Activated effector memory CD4-positive, alpha-beta T cell treated with anti-CD3 and anti-CD28 coated beads, Interleukin-2, amount 50 U/mL, for 16 hours (primary cell): Measurements from ENCODE around the gene ADGRG1.
"Not testable (repeated sequence)": the region's sequence is repeated elsewhere in the genome, so short reads cannot be mapped to it uniquely, and the experiment has no call there.

ENCODE experiments used
- DNase-seq: peaks from one replicate; pipeline ENCODE4 v3.0.0-alpha.2; 2020

The ADGRG1 gene

DNA sequence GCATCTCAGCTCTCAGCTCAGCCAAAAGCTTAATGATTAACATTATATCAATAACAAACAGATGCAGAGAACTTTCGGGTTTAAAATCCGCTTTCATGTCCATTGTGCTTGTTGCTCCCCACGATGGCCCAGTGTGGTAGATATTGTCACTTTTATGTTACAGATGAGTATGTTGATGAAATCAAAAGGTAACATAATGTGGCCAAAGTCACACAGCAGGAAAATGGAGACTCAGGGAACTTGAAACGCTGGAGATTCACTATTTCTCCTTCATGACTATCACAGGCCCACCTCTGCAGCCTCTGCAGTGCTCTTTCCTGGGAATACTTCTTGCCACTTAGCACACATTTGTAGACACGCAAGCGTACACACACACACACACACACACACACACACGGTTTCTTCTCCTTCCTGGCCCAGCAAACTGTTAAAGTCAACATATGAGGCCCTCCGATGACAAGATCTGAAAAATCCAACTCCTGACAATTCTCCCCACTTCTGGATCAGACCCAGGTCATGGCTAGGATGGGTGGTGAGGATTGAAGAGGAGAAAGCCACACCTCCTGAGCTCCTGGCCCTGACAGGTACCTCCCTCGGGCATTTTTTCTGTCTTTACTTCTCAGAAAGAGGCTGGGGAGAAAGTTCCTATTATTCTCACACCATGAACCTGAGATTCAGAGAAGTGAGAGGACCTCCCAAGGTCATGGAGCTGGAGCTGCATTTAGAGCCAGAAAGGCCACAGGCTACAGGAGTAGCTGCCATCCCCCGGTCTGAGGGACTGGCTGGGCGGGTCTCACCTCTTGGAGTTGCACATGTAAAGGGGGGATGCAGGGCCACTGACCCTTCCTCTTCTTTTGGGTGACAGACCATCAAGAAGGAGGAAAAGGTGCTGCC lies 75.8 kb downstream of the ADGRG1 start:
- no peak for DNase-seq

DNA sequence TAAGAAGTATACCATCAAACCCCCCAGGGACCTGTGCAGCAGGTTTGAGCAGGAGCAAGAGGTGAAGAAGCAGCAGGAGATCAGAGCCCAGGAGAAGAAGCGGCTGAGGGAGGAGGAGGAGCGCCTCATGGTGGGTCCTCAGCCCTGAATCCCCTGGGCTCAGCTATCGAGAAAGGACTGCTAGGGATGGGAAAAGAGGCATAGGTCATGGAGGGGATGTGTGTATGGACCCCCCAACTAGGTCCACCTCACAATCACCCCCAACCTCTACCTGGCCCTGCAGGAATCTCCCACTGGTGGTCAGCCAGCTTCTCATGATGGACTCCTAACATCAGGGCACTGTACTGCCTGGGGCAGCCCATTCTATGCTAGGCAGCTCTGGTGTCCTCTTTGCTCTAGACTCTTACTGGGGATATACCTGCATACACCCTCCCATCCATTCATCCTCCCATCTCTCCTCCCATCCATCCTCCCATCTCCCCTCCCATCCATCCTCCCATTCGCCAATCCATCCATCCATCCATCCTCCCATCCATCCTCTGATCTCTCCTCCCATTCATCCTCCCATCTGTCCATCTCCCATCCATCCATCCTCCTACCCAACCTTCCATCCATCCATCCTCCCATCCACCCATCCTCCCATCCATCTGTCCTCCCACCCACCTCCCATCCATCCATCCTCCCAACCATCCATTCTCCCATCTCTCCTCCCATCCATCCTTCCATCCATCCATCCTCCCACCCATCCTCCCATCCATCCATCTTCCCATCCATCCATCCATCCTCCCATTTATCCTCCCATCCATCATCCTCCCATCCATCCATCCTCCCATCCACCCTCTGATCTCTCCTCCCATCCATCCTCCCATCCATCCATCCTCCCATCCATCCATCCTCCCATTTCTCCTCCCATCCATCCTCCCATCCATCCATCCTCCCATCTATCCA lies 76.7 kb downstream of the ADGRG1 start:
- no peak for DNase-seq

DNA sequence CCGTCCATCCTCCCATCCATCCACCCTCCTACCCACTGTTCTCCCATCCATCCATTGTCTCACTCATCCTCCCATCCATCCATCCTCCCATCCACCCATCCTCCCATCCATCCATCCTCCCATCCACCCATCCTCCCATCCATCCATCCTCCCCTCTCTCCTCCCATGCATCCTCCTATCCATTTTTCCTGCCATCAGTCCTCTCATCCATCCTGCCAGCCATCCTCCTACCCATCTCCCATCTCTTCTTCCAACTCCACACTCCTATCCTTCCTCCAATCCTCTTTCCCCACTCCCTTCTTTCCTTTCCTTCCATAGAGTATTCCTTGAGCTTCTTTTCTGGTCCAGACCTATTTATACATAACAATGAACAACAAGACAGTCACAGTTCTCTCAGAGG lies 78.3 kb downstream of the ADGRG1 start:
- no peak for DNase-seq

DNA sequence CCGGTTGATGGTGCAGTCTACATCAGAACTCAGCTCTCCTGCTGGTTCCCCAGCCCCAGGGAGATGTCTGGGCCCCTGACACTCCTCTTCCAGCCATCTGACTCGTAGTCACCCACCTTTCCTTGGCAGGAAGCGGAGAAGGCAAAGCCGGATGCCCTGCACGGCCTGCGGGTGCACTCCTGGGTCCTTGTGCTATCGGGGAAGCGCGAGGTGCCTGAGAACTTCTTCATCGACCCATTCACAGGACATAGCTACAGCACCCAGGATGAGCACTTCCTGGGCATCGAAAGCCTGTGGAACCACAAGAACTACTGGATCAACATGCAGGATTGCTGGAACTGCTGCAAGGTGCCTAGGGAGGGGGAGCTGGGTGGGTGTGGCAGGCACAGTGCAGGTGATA lies 78.9 kb downstream of the ADGRG1 start:
- DNase-seq = no peak

DNA sequence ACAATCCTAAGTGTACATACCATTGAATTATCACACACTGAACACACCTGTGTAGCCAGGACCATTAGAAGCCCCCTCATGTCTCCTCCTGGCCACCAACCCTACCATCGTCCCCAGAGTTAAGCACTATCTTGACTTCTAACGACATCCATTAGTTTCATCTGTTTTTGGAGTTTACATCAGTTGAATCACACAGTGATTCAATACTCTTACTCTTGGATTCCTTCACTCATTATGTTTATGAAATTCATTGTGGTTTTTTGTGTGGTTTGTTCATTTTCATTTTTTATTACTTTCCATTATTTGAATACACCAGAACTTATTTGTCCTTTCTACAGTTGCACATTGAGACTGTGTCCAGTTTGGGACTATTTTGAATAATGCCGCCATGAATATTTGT lies 79.7 kb downstream of the ADGRG1 start:
- DNase-seq = peak; percentile 16

DNA sequence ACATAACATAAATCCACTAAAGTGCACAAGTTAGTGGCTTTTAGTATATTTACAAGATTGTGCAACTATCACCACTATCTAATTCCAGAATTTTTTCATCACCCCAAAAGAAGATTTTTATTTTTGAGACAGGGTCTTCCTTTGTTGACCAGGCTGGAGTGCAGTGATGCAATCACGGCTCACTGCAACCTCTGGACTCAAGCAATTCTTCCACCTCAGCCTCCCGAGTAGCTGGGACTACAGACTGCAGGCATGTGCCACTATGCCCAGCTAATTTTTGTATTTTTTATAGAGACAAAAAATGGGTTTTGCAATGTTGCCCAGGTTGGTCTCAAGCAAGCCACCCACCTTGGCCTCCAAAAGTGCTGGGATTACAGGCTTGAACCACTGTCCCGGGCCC lies 81.2 kb downstream of the ADGRG1 start:
- peak; percentile 4 for DNase-seq

DNA sequence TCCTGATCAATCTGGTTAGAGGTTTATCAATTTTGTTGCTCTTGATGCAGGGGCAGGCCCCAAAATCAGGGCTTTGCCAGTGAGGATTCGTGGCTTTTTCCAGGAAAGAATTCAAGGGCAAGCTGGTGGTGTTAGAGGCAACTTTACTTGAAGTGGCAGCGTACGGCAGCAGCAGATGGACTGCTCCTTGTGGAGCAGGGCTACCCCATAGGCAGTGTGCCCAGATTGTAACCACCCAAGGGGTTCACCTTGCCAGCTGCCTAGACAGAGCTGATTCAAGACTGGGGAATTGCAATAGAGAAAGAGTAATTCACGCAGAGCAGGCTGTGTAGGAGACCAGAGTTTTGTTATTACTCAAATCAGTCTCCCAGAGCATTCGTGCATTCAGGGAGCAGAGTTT lies 82.9 kb downstream of the ADGRG1 start:
- peak; percentile 45 for DNase-seq

DNA sequence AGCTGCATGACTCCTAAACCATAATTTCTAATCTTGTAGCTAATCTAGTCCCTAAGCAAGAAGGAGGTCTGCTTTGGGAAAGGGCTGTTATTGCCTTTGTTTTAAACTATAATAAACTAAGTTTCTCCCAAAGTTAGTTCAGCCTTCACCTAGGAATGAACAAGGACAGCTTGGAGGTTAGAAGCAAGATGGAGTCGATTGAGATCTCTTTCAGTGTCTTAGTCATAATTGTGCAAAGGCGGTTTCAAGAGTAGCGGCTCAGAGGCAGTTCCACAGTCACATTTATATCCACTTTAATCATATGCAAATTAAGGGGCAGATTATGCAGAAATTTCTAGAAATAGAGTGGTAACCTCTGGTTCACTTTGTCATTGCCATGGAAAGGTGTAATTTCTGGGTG lies 83.6 kb downstream of the ADGRG1 start:
- DNase-seq = peak; percentile 10

DNA sequence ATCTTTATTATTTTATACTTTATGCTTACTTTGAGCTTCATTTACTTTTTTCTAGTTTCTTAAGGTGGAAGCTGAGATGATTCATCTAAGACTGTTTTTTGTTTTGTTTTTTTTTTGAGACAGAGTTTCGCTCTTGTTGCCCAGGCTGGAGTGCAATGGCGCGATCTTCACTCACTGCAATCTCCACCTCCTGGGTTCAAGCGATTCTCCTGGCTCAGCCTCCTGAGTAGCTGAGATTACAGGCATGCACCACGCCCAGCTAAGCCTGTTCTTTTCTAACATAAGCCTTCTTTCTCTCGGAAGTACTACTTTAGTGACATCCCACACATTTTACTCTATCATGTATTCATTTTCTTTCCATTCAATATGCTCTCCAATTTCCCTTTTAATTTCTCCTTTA lies 84.1 kb downstream of the ADGRG1 start:
- DNase-seq = not testable (repeated sequence)

DNA sequence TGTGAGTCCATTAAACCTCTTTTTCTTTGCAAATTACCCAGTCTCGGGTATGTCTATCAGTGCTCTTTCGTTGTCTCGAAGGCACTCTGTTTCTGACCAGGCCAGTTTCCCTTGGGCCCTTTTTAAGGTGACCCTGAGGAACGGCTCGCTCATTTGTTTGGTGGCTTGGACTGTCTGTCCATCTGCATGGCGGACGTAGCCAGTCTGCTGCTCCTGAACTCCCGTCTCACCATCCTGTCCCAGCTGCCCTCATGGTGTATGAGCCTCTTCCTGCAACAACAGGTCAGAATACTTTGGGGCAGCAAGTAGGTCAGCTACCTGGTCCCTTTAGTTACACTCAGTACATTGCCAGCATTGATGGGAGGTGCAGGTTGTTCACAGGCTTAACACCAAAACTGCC lies 85.2 kb downstream of the ADGRG1 start:
- DNase-seq = no peak

DNA sequence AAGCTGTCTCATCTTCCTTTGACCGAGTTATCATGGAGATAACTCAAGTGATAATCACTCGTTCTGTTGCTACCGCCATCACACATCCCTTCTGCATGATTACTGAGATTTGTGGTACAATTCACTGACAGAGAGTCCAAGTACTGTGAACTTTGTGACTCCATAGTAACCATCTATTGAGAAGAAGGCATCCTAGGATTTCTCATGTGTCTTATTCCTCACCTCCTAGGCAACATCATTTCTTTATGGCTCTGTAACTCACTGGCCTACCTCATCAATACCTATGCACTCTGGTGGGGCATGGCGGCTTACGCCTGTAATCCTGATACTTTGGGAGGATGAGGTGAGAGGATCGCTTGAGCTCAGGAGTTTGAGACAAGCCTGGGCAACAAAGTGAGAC lies 85.6 kb downstream of the ADGRG1 start:
- DNase-seq = no peak
